Ectodermal cell (in vitro differentiated cells): Measurements from ENCODE around the gene XKR7.

Source experiments
- H3K27ac ChIP-seq: 2 replicates; pipeline ENCODE4 v1.7.0; 2013; ENCODE audit warnings: mild to moderate bottlenecking, low read depth, low read length; ENCODE audit not compliant: insufficient read depth, poor library complexity, severe bottlenecking
- H3K27me3 ChIP-seq: 2 replicates; pipeline ENCODE4 v1.7.0; 2013; ENCODE audit warnings: mild to moderate bottlenecking, low read length; ENCODE audit not compliant: insufficient read depth, control insufficient read depth, poor library complexity, severe bottlenecking
- H3K36me3 ChIP-seq: one replicate; pipeline ENCODE4 v1.7.0; 2013; ENCODE audit warnings: low read length; ENCODE audit not compliant: control insufficient read depth, insufficient read depth
- H3K4me1 ChIP-seq: one replicate; pipeline ENCODE4 v1.7.0; 2013; ENCODE audit warnings: low read length; ENCODE audit not compliant: control insufficient read depth, insufficient read depth
- H3K4me3 ChIP-seq: 2 replicates; pipeline ENCODE4 v1.7.0; 2013; ENCODE audit warnings: low read depth, low read length, control low read depth; ENCODE audit not compliant: insufficient read depth
- H3K9me3 ChIP-seq: 2 replicates; pipeline ENCODE4 v1.7.0; 2013; ENCODE audit warnings: mild to moderate bottlenecking, low read length, moderate library complexity; ENCODE audit not compliant: control insufficient read depth
- WGBS, 2 experiments: methylation state at CpG; one replicate each; pipeline ENCODE4 v1.1.7; 2013; ENCODE audit warnings: missing lambda C conversion rate in 2 of 2; 5-methylcytosine and 5-hydroxymethylcytosine counted together

The XKR7 gene

GRCh38 chr20:31992086-31992485 is 24.1 kb downstream of the XKR7 start:
- H3K4me1 ChIP-seq, result peaks cover 5% of the 10 kb centered on the region
- peaks cover 36% of the 10 kb centered on the region for H3K27me3 ChIP-seq
- no peak overlapping the region for H3K4me3 ChIP-seq
- H3K9me3 ChIP-seq, result no peaks in the 10 kb centered on the region
- WGBS, 2 experiments, result 61 to 65% methylated on average over 2 of the region's 2 CpGs
- H3K27ac ChIP-seq, result no peak overlapping the region
- no peaks in the 10 kb centered on the region for H3K36me3 ChIP-seq

GRCh38 chr20:31996996-31997395 is 29.0 kb downstream of the XKR7 start:
- Histone ChIP-seq H3K4me1 (peaks cover 5% of the 10 kb centered on the region), H3K9me3 (no peaks in the 10 kb centered on the region), H3K27ac (no peak overlapping the region), H3K4me3 (no peak overlapping the region), H3K27me3 (peaks cover 36% of the 10 kb centered on the region), H3K36me3 (no peaks in the 10 kb centered on the region)
- WGBS, 2 experiments, result 94 to 97% methylated on average over 18 of the region's 18 CpGs

- Histone ChIP-seq H3K27me3 (peaks cover 28% of the 10 kb centered on the region), H3K27ac (no peak overlapping the region), H3K4me1 (peaks cover 5% of the 10 kb centered on the region), H3K9me3 (no peaks in the 10 kb centered on the region), H3K36me3 (no peaks in the 10 kb centered on the region), H3K4me3 (no peak overlapping the region)
- 79 to 81% methylated on average over 2 of the region's 2 CpGs for WGBS, 2 experiments
Observed at GRCh38 chr20:31998246-31998645, 30.3 kb downstream of the XKR7 start.

DNA sequence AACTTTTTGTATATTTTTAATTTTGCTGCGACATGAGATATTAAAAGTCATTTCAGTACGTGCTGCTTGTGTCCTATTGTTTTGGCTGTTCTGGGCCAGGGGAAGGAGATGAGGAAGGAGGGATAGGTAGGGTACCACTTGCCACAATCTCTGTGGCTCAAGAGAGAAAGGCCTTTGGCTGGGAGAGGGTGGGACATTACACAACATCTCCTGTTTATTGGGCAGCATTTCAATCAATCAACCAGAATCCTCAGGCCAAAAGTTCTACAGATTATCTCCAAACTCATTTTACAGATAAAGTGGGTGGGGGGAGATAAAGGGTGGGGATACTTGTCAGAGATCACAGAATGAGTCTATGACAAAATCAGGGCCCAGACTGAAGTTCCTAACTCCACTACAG is 35.4 kb downstream of the XKR7 start:
- H3K36me3 ChIP-seq, result no peaks in the 10 kb centered on the region
- peaks cover 11% of the 10 kb centered on the region for H3K4me1 ChIP-seq
- 89 to 94% methylated on average over 2 of the region's 2 CpGs for WGBS, 2 experiments
- no peaks in the 10 kb centered on the region for H3K27me3 ChIP-seq
- no peaks in the 10 kb centered on the region for H3K9me3 ChIP-seq
- no peak overlapping the region for H3K4me3 ChIP-seq
- no peak overlapping the region for H3K27ac ChIP-seq

DNA sequence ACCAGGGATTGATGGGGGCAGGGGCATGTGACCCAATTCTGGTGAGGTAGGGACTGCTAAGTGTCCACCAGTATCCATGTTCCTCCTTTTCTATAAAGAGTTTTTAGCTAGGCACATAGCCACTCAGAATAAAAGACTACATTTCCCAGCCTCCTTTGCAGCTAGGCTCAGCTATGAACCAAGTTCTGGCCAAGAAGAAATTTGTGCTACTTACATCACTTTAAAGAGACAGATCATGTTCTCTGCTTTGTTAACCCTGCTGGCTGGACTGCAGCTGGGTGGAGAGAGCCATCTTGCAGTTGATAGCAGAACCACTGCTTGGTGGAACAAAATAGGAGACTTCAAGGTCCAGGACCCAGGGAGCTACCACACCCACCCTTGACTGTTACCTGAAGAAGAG is 37.0 kb downstream of the XKR7 start:
- H3K9me3 ChIP-seq, result no peaks in the 10 kb centered on the region
- H3K27ac ChIP-seq, result no peak overlapping the region
- no peaks in the 10 kb centered on the region for H3K36me3 ChIP-seq
- H3K27me3 ChIP-seq, result no peaks in the 10 kb centered on the region
- H3K4me1 ChIP-seq, result peaks cover 11% of the 10 kb centered on the region
- no peak overlapping the region for H3K4me3 ChIP-seq

DNA sequence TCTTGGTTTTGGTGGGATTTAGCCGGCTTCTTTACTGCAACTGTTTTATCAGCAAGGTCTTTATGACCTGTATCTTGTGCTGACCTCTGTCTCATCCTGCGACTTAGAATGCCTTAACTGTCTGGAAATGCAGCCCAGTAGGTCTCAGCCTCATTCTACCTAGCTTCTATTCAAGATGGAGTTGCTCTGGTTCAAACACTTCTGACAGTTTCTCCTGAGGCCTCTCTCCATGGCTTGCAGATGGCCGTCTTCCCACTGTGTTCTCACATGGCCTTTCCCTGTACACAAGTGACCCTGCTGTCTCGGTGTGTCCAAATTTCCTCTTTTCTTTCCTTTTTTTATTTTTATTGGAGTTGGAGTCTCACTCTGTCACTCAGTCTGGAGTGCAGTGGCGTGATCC is 38.1 kb downstream of the XKR7 start:
- 92% methylated on average over 5 of the region's 5 CpGs for WGBS, 2 experiments
- H3K27ac ChIP-seq, result no peak overlapping the region
- H3K4me1 ChIP-seq, result peaks cover 11% of the 10 kb centered on the region
- H3K36me3 ChIP-seq, result no peaks in the 10 kb centered on the region
- H3K4me3 ChIP-seq, result no peak overlapping the region
- H3K27me3 ChIP-seq, result no peaks in the 10 kb centered on the region
- no peaks in the 10 kb centered on the region for H3K9me3 ChIP-seq

DNA sequence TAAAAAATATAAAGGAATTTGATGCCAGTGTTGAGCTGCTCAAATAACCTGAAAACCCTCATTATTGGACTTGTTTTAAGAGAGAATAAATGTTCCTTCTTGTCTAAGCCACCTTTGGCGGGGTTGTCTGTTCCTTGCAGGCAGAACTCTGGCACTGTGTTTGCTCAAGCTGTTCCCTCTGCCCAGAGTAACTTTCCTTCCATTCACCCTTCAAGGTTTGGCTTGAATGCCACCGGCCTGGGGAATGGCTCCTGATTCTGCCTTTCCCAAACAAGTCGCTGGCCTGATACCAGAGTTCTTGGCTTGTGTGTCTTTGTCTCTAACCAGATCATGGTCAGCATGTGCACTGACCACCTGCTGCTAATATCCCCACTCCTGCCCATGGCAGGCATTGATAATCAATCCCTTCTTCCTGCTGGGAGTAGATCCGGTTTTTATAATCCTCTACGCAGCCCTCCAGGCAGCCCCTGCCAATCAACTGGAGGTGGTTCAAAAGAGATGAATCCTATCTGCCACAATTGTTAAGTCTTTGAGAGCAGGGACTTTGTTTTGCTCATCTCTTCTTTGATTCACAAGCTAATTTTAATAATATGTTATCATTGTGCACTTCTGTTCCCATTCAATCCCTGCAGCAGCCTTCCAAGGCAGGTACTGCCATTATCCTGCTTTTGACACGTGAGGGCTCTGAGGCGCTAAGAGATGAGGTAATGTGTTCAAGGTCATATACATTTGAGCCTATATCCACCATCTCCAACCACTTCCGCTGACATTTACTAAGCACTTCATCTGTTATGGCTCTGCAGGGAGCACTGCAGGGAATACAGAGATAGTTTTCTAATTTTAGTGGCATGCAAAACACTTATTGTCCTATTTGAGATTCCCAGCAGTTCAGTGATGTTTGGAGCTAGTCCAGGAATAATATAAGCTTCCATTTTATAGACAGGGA is 39.2 kb downstream of the XKR7 start:
- Histone ChIP-seq H3K4me3 (no peak overlapping the region), H3K27ac (no peak overlapping the region), H3K4me1 (peaks cover 11% of the 10 kb centered on the region), H3K9me3 (no peaks in the 10 kb centered on the region), H3K27me3 (no peaks in the 10 kb centered on the region), H3K36me3 (no peaks in the 10 kb centered on the region)
- 42 to 45% methylated on average over 8 of the region's 8 CpGs for WGBS, 2 experiments

DNA sequence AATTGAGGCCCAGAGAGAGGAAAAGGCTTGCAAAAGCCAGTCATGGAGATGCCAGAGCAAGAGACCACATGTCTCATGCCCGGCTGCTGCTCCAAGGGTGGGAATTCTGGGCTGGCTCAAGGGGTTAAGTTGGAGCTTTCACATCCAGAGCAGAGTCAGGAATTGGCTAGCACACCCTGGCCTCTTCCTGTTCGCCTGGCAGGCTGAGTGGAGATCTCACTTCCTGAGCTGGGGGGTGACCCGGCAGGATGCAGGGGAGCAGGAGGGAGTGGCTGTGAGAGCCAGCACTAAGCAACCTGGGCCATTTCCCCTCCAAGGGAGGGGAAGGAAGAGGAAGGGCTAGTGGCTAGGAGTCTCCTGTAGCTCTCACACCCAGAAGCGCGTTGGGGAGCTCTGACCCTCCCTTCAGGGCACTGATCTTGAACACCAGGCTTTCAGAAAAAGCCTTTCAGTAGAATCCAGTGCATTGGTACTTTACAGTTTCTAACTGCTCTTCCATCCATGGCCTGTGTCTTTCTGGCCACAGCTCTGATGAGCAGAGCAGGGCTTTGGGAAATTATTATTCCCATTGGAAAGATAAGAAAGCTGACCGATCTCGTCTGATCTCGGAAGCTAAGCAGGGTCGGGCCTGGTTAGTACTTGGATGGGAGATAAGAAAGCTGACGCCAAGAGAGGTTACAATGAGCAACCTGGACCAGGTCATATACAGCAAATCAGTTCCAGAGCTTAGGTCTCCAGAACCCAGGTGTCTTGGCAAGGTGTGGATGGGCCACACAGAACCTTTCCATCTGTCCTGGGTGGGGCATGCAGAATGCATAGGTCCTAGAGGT is 40.1 kb downstream of the XKR7 start:
- no peaks in the 10 kb centered on the region for H3K9me3 ChIP-seq
- no peaks in the 10 kb centered on the region for H3K27me3 ChIP-seq
- H3K4me3 ChIP-seq, result no peak overlapping the region
- H3K36me3 ChIP-seq, result no peaks in the 10 kb centered on the region
- no peak overlapping the region for H3K27ac ChIP-seq
- H3K4me1 ChIP-seq, result peaks cover 11% of the 10 kb centered on the region
- 64% methylated on average over 10 of the region's 10 CpGs for WGBS, 2 experiments

DNA sequence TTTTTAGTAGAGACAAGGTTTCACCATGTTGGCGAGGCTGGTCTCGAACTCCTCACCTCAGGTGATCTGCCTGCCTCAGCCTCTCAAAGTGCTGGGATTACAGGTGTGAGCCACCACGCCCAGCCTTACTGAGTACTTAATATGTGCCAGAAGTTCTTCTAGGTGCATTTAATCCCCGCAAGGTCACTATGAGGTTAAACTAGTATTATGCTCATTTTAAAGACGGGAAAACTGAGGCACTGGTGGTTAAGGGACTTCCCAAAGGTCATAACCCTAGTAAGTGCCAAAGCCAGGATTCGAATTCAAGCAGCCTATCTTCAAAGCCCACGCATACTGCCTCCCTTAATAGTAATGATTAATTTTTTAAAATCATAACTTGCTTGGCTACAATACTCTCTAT is 41.6 kb downstream of the XKR7 start:
- Histone ChIP-seq H3K9me3 (no peaks in the 10 kb centered on the region), H3K27ac (no peak overlapping the region), H3K4me1 (peaks cover 11% of the 10 kb centered on the region), H3K36me3 (no peaks in the 10 kb centered on the region), H3K4me3 (no peak overlapping the region), H3K27me3 (no peaks in the 10 kb centered on the region)
- WGBS, 2 experiments, result 91 to 97% methylated on average over 7 of the region's 7 CpGs

DNA sequence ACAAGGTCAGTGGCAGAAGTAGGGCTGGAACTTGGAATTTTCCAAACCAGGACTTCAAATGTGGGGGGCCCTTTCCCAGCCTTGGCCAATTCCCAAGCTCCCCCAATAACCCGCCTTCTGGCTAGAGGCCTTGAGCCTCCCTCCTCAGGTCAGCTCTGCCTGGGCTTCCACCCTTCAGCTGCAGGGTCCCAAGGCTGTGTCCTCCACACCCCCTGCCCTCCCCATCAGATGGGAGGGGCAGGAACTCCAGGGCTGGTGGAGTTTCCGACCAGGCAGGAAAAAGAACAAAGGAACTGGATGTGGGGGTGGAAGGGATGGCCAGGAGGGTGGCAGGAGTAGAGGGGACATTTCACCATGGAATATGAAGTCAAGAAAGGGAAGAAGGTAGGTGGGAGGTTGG is 42.1 kb downstream of the XKR7 start, which contains the start of gene CCM2L:
Gene CCM2L (plus strand): TSS at position 338 of the 400 bp plus-strand sequence. CDS start 17 bp downstream, at position 355.
- no peaks in the 10 kb centered on the region for H3K36me3 ChIP-seq
- no peak within 1 kb of the TSS for H3K4me3 ChIP-seq
- H3K9me3 ChIP-seq, result no peaks in the 10 kb centered on the region
- 58 to 64% methylated on average over 2 of the region's 2 CpGs for WGBS, 2 experiments
- peaks cover 1% of the 10 kb centered on the region for H3K27me3 ChIP-seq
- H3K27ac ChIP-seq, result no peak within 1 kb of the TSS
- H3K4me1 ChIP-seq, result peaks cover 11% of the 10 kb centered on the region
